H54 (cell line): ENCODE data around the gene ZNF683.

Experiments
- DNase-seq: peaks from one replicate; pipeline ENCODE4 v3.0.0; 2011; ENCODE audit warnings: low spot score, mixed read lengths; ENCODE audit not compliant: insufficient read length
- FAIRE-seq: peaks from 3 replicates; lab custom pipeline; 2011; peaks lifted over from hg19 to GRCh38; lab: Jason Lieb, UNC
- POLR2A ChIP-seq: IDR thresholded peaks from 2 replicates; pipeline ENCODE4 v1.6.1; 2011; ENCODE audit warnings: low read depth, mild to moderate bottlenecking, low read length

Gene ZNF683

GRCh38 chr1:26358411-26359384, 13.9 kb downstream of the ZNF683 start:
- FAIRE-seq: no peak
- no peak for TF ChIP-seq POLR2A
- no peak for DNase-seq

GRCh38 chr1:26357121-26357602, 15.4 kb downstream of the ZNF683 start:
- FAIRE-seq (no peak), DNase-seq (peak; percentile 49)
- TF ChIP-seq POLR2A: no peak

- no peak for FAIRE-seq
- DNase-seq: no peak
- no peak for TF ChIP-seq POLR2A
These were observed 16.4 kb downstream of the ZNF683 start for GRCh38 chr1:26356106-26356505.

- TF ChIP-seq POLR2A: no peak
- FAIRE-seq: no peak
These were observed 17.6 kb downstream of the ZNF683 start for GRCh38 chr1:26354972-26355371.

GRCh38 chr1:26353976-26354820, 18.4 kb downstream of the ZNF683 start, which contains the start of gene CRYBG2:
CRYBG2 (minus strand) TSS chr1:26354130; CDS start chr1:26346657, 7,473 bp downstream.
- no peak for TF ChIP-seq POLR2A

More at GRCh38 chr1:26354972-26355371, 17.6 kb downstream of the ZNF683 start:
- DNase-seq: no peak

GRCh38 chr1:26353210-26353859, 19.2 kb downstream of the ZNF683 start:
- TF ChIP-seq POLR2A: no peak

More at GRCh38 chr1:26353976-26354820, 18.4 kb downstream of the ZNF683 start, which contains the start of gene CRYBG2:
- DNase-seq (no peak), FAIRE-seq (no peak)

GRCh38 chr1:26352338-26352679, 20.2 kb downstream of the ZNF683 start:
- FAIRE-seq (no peak), DNase-seq (no peak)
- TF ChIP-seq POLR2A: no peak

More at GRCh38 chr1:26353210-26353859, 19.2 kb downstream of the ZNF683 start:
- FAIRE-seq (no peak), DNase-seq (no peak)

- FAIRE-seq: peak; percentile 60
- TF ChIP-seq POLR2A: no peak
- peak; percentile 45 for DNase-seq
These were observed 20.8 kb downstream of the ZNF683 start for GRCh38 chr1:26351590-26352337.

- no peak for DNase-seq
- TF ChIP-seq POLR2A: no peak
- peak; percentile 23 for FAIRE-seq
These were observed 21.6 kb downstream of the ZNF683 start for GRCh38 chr1:26350701-26351589.

- TF ChIP-seq POLR2A: no peak
- DNase-seq (no peak), FAIRE-seq (no peak)
These were observed 22.2 kb downstream of the ZNF683 start for GRCh38 chr1:26350343-26350700.

GRCh38 chr1:26349877-26350244, 22.7 kb downstream of the ZNF683 start:
- no peak for DNase-seq
- no peak for TF ChIP-seq POLR2A
- no peak for FAIRE-seq
